Neural progenitor cell (in vitro differentiated cells): ENCODE data around the gene PAX7. TPM values are rescaled to one million over a fixed set of nuclear protein-coding genes. Genes with fewer than 3 reads are reported as not detected.
A peak's percentile ranks its signal among the peaks of the same experiment; 100 is the strongest.
"Not testable (repeated sequence)": the region's sequence is repeated elsewhere in the genome, so short reads cannot be mapped to it uniquely, and the experiment has no call there.

ENCODE experiments used
- DNase-seq: peaks from one replicate; pipeline ENCODE4 v3.0.0-alpha.2; 2016; ENCODE audit warnings: low spot score
- H2AFZ ChIP-seq: fragments of 200-600 bp; sonication (generic); replicated peaks from 2 replicates; pipeline ENCODE4 v1.6.1; 2016; ENCODE audit warnings: antibody characterized with exemption
- H3F3A ChIP-seq: fragments of 200-600 bp; sonication (generic); 2 replicates; pipeline ENCODE4 v1.6.1; 2016; ENCODE audit warnings: antibody characterized with exemption, low read depth
- H3K27ac ChIP-seq: fragments of 200-600 bp; sonication (generic); 2 replicates; pipeline ENCODE4 v1.5.1; 2016; ENCODE audit warnings: mild to moderate bottlenecking
- H3K27me3 ChIP-seq: fragments of 200-600 bp; sonication (generic); 2 replicates; pipeline ENCODE4 v1.6.1; 2016; ENCODE audit warnings: mild to moderate bottlenecking, moderate library complexity
- H3K36me3 ChIP-seq: fragments of 200-600 bp; sonication (generic); 2 replicates; pipeline ENCODE4 v1.5.1; 2016
- H3K4me1 ChIP-seq: fragments of 200-600 bp; sonication (generic); 2 replicates; pipeline ENCODE4 v1.6.1; 2016; ENCODE audit warnings: mixed run types
- H3K4me2 ChIP-seq: fragments of 200-600 bp; sonication (generic); 2 replicates; pipeline ENCODE4 v1.6.1; 2016
- H3K4me3 ChIP-seq: fragments of 200-600 bp; sonication (generic); 2 replicates; pipeline ENCODE4 v1.5.1; 2016
- H3K79me2 ChIP-seq: fragments of 200-600 bp; sonication (generic); 2 replicates; pipeline ENCODE4 v1.6.1; 2016; ENCODE audit warnings: low read depth
- H3K9ac ChIP-seq: fragments of 200-600 bp; sonication (generic); 2 replicates; pipeline ENCODE4 v1.6.1; 2016
- H3K9me3 ChIP-seq: fragments of 200-600 bp; sonication (generic); 2 replicates; pipeline ENCODE4 v1.5.1; 2016; ENCODE audit warnings: low read depth
- H4K20me1 ChIP-seq: fragments of 200-600 bp; sonication (generic); 2 replicates; pipeline ENCODE4 v1.6.1; 2016; ENCODE audit warnings: low read depth
- H3K27ac Mint-ChIP-seq: 3 replicates; pipeline ENCODE4 v1.8.0; 2021; ENCODE audit warnings: mixed read lengths
- H3K27me3 Mint-ChIP-seq: 2 replicates; pipeline ENCODE4 v1.8.0; 2022; ENCODE audit warnings: low read depth, mild to moderate bottlenecking, inconsistent platforms, moderate library complexity, mixed read lengths; ENCODE audit not compliant: insufficient read depth
- H3K36me3 Mint-ChIP-seq: 3 replicates; pipeline ENCODE4 v1.8.0; 2021; ENCODE audit warnings: mixed read lengths
- H3K4me1 Mint-ChIP-seq: 3 replicates; pipeline ENCODE4 v1.8.0; 2021; ENCODE audit warnings: mixed read lengths
- H3K4me3 Mint-ChIP-seq: 3 replicates; pipeline ENCODE4 v1.8.0; 2021; ENCODE audit warnings: mild to moderate bottlenecking, moderate library complexity, mixed read lengths
- H3K9me3 Mint-ChIP-seq: 3 replicates; pipeline ENCODE4 v1.8.0; 2020; ENCODE audit warnings: mixed read lengths
- EZH2 ChIP-seq: fragments of 200-600 bp; sonication (generic); IDR thresholded peaks from 2 replicates; pipeline ENCODE4 v1.6.1; 2017; ENCODE audit warnings: antibody characterized with exemption, mild to moderate bottlenecking, moderate library complexity
- EZH2phosphoT487 ChIP-seq: fragments of 200-600 bp; sonication (generic); IDR thresholded peaks from 2 replicates; pipeline ENCODE4 v1.6.1; 2017; ENCODE audit warnings: antibody characterized with exemption
- total RNA-seq: library from RNA; depleted of rRNA; stranded (reverse); fragments of >200 nt; gene quantifications from 2 replicates; pipeline ENCODE4 v1.2.3, GENCODE V29; 2015; ENCODE audit warnings: low replicate concordance
- TF ChIP-seq, protein P1 (sequence below): fragments of 200-600 bp; sonication (generic); IDR thresholded peaks from 2 replicates; pipeline ENCODE4 v1.5.1; 2017; ENCODE audit warnings: antibody characterized with exemption, mild to moderate bottlenecking

PAX7 gene
- total RNA-seq, 1 donor from 2014 or later = 0.06 TPM

DNA sequence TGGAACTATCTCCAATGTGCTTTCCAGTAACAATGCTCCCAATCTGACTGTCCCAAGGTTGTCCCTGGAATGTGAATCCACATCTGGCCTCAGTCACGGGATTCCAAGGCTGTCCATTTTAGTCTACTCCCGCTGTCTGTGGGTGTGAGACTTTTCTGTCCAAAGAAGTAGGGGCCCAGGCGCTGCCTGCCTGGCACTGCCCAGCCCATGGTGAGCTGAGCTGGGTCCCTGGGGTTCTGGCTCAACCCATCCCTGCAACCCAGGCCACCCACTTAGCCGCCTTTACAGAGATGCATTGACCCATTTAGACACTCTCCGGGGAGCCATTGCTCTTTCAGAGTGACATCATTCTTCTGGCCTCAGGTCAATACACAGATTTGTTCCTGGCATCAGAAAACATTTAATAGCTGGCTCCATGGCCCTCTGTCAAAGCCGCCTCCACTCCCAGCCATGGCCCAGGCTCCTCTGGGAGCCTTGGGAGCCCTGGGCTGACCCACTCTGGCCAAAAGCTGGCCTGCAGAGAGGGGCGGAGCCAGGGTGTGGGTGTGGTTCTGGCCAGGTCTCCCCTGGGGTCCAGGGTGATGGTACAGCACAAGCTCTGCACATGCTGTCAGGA, 47.2 kb upstream of the PAX7 start:
- TF ChIP-seq EZH2phosphoT487 (no peak), EZH2 (no peak)
- TF ChIP-seq, protein P1, sequence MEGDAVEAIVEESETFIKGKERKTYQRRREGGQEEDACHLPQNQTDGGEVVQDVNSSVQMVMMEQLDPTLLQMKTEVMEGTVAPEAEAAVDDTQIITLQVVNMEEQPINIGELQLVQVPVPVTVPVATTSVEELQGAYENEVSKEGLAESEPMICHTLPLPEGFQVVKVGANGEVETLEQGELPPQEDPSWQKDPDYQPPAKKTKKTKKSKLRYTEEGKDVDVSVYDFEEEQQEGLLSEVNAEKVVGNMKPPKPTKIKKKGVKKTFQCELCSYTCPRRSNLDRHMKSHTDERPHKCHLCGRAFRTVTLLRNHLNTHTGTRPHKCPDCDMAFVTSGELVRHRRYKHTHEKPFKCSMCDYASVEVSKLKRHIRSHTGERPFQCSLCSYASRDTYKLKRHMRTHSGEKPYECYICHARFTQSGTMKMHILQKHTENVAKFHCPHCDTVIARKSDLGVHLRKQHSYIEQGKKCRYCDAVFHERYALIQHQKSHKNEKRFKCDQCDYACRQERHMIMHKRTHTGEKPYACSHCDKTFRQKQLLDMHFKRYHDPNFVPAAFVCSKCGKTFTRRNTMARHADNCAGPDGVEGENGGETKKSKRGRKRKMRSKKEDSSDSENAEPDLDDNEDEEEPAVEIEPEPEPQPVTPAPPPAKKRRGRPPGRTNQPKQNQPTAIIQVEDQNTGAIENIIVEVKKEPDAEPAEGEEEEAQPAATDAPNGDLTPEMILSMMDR = no peak
- peaks cover 14% of the 10 kb centered on the region for H3K27me3 ChIP-seq
- no peak overlapping the region for H2AFZ ChIP-seq
- no peak overlapping the region for H3K4me3 ChIP-seq
- no peak overlapping the region for H3K9ac ChIP-seq
- no peak overlapping the region for H3K4me2 ChIP-seq
- Mint-ChIP-seq H3K27ac (no peak overlapping the region), H3K4me3 (no peak overlapping the region), H3K36me3 (no peaks in the 10 kb centered on the region), H3K9me3 (no peaks in the 10 kb centered on the region), H3K4me1 (peaks cover 4% of the 10 kb centered on the region), H3K27me3 (peaks cover 16% of the 10 kb centered on the region)
- H3F3A ChIP-seq = no peaks in the 10 kb centered on the region
- H3K36me3 ChIP-seq = no peaks in the 10 kb centered on the region
- H3K9me3 ChIP-seq = no peaks in the 10 kb centered on the region
- H3K79me2 ChIP-seq = no peaks in the 10 kb centered on the region
- no peak for DNase-seq
- no peaks in the 10 kb centered on the region for H3K4me1 ChIP-seq
- H3K27ac ChIP-seq = no peak overlapping the region
- no peaks in the 10 kb centered on the region for H4K20me1 ChIP-seq

DNA sequence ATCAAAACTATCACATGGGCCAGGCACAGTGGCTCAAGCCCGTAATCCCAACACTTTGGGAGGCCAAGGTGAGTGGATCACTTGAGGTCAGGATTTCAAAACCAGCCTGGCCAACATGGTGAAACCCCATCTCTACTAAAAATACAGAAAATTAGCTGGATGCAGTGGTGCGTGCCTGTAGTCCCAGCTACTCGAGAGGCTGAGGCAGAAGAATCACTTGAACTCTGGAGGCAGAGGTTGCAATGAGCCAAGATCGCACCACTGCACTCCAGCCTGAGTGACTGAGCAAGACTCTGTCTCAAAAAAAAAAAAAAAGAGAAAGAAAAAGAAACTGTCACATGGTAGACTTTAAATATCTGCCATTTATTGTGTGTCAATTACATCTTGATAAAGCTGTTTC, 44.6 kb upstream of the PAX7 start:
- H3K36me3 Mint-ChIP-seq, H3K4me3 Mint-ChIP-seq, H3K9me3 Mint-ChIP-seq, H3K9ac ChIP-seq, H3K36me3 ChIP-seq, H3K4me3 ChIP-seq, H3F3A ChIP-seq, H3K4me2 ChIP-seq, H3K27ac ChIP-seq, H3K4me1 Mint-ChIP-seq, H4K20me1 ChIP-seq, H2AFZ ChIP-seq, H3K9me3 ChIP-seq, DNase-seq, H3K4me1 ChIP-seq, H3K79me2 ChIP-seq: not testable (repeated sequence)
- Mint-ChIP-seq H3K27ac (peak overlapping the region; percentile 30), H3K27me3 (peaks cover 11% of the 10 kb centered on the region)
- H3K27me3 ChIP-seq = peaks cover 21% of the 10 kb centered on the region

DNA sequence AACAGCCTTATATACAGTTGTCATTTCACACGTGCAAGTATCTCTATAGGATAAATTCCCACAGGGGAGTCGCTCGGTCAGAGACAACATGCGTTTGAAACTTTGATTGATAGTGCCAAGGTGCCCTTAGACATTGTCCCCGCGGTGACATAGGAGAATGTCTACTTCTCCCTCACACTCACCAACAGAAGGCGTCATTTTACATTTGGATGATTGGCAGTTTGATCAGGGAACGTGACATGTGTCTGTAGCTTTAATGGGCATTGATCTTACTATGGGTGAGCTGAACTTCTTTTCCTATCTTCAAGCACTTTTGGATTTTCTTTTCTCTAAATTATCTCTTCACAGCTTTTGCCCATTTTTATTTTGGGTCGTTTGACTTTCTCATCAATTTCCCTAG, 42.6 kb upstream of the PAX7 start:
- H3K36me3 Mint-ChIP-seq = no peaks in the 10 kb centered on the region
- H3K9me3 ChIP-seq = no peaks in the 10 kb centered on the region
- TF ChIP-seq, protein P1 = no peak
- TF ChIP-seq EZH2 (no peak), EZH2phosphoT487 (no peak)
- no peaks in the 10 kb centered on the region for H3K36me3 ChIP-seq
- H3K9ac ChIP-seq = no peak overlapping the region
- H4K20me1 ChIP-seq = no peaks in the 10 kb centered on the region
- H3K27ac ChIP-seq = no peak overlapping the region
- no peaks in the 10 kb centered on the region for H3F3A ChIP-seq
- no peak overlapping the region for H3K4me2 ChIP-seq
- no peak for DNase-seq
- H3K27me3 Mint-ChIP-seq = peaks cover 12% of the 10 kb centered on the region
- H3K79me2 ChIP-seq = no peaks in the 10 kb centered on the region
- no peak overlapping the region for H3K4me3 Mint-ChIP-seq
- no peaks in the 10 kb centered on the region for H3K4me1 ChIP-seq
- H3K9me3 Mint-ChIP-seq = no peaks in the 10 kb centered on the region
- no peak overlapping the region for H2AFZ ChIP-seq
- no peak overlapping the region for H3K27ac Mint-ChIP-seq
- H3K4me3 ChIP-seq = no peak overlapping the region
- H3K27me3 ChIP-seq = peaks cover 27% of the 10 kb centered on the region
- H3K4me1 Mint-ChIP-seq = peaks cover 8% of the 10 kb centered on the region

DNA sequence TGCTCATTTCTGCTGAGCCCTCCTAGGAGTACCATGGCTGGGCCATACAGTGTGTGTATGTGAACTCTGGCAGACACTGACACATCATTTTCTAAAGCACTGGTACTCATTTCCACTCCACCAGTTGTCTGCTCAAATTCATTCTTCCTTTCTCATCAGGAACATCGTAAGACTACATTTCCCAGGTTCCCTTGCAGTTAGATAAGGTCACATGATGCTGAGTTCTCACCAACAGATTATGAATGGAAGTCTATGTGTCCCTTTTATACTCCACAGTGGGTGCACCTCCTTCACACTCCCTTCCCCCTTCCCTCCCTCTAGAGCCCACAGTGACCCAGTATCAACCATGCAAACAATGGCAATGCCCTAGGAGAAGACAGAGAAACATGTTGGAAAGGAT, 38.3 kb upstream of the PAX7 start:
- H3K4me1 ChIP-seq = no peaks in the 10 kb centered on the region
- Mint-ChIP-seq H3K27me3 (peaks cover 13% of the 10 kb centered on the region), H3K4me3 (no peak overlapping the region), H3K36me3 (no peaks in the 10 kb centered on the region), H3K27ac (no peak overlapping the region), H3K9me3 (no peaks in the 10 kb centered on the region), H3K4me1 (peaks cover 4% of the 10 kb centered on the region)
- no peaks in the 10 kb centered on the region for H3F3A ChIP-seq
- no peak overlapping the region for H3K4me3 ChIP-seq
- H3K79me2 ChIP-seq = no peaks in the 10 kb centered on the region
- no peaks in the 10 kb centered on the region for H4K20me1 ChIP-seq
- H3K27me3 ChIP-seq = peaks cover 51% of the 10 kb centered on the region
- H3K36me3 ChIP-seq = no peaks in the 10 kb centered on the region
- no peak overlapping the region for H3K9ac ChIP-seq
- no peak for DNase-seq
- H2AFZ ChIP-seq = no peak overlapping the region
- H3K4me2 ChIP-seq = no peak overlapping the region
- TF ChIP-seq, protein P1 = no peak
- TF ChIP-seq EZH2phosphoT487 (no peak), EZH2 (no peak)
- no peak overlapping the region for H3K27ac ChIP-seq
- no peaks in the 10 kb centered on the region for H3K9me3 ChIP-seq
